Measurements from ENCODE around the gene TMEM143. TPM values are rescaled to one million over a fixed set of nuclear protein-coding genes. Genes with fewer than 3 reads are reported as not detected.

Gene TMEM143
- 2.8 TPM for total RNA-seq

GRCh38 chr19:48363810-48364597, at the start of gene TMEM143, which contains the start of gene SYNGR4:
Gene TMEM143, minus strand, starts transcription at chr19:48363940. Its CDS starts 20 bp downstream, at chr19:48363920.
Gene SYNGR4, plus strand, starts transcription at chr19:48364367. Its CDS starts 1,476 bp downstream, at chr19:48365843.

DNA sequence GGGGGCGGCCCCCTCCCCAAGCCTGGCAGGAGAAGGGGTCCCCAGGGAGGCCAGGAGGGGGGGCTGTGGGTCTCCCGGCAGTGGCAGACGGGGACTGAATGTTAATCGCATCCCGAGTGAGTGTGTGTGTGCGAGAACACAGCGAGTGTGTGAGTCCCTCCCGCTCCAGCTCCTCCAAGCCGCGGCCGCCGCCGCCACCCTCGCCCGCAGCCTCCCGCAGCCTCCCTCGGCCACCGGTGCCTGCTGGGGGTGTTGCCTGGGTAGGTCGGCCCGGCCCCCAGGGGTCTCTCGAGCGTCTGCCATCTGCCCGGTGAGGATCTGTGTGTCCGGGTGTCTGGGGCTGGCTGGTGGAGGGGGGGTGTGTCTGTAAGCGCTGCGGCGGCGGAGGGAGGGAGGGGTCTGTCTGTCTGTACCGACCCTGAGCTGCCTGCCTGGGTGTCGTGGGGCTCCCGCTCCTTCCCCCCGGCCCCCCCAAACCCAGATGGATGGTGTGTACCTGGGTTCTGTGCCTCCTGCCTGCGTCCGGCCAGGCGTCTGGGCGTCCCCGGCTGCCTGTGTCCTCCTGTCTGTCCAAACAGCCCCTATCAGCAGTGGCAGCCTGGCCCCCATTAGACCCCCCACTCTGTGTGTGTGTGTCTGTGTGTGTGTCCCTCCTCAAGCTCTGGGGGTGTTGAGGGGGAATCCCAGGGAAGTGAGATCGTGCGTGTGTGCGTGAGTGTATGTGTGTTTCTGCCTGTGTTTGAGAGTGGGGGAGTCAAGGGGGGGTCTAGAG, 30.0 kb upstream of the TMEM143 start, which contains the start of gene GRIN2D:
Gene GRIN2D (plus strand): TSS at position 110 of the 772 bp plus-strand sequence. CDS start 4,725 bp downstream, outside the sequence.

GRCh38 chr19:48391100-48392005, 27.6 kb upstream of the TMEM143 start, which contains the start of gene KDELR1:
Gene KDELR1, minus strand, starts transcription at chr19:48391551. Its CDS starts 193 bp downstream, at chr19:48391358.

DNA sequence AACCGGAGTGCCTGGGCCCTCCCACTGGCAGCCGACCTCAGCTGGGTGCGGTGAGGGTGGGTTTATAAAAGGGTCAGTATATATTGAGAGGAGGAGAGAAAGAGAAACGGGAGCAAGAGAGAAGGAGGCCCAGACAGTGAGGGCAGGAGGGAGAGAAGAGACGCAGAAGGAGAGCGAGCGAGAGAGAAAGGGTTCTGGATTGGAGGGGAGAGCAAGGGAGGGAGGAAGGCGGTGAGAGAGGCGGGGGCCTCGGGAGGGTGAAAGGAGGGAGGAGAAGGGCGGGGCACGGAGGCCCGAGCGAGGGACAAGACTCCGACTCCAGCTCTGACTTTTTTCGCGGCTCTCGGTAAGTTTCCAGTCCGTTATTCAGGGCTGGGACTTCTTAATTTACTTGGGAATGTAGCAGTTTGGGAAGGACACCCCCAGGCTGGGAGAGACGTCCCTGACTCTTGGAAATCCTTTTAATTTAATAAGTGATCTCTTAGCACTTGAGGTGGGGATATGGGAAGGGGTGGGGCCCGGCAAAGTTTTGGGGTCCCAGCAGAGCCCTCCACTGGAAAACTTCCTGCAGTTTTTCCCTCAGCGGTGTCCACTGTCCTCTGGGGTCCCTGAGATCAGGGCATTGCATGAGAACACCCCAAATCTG, 38.4 kb downstream of the TMEM143 start, which contains the start of gene EMP3:
Gene EMP3 (plus strand): TSS at position 288 of the 646 bp plus-strand sequence. CDS start 1,293 bp downstream, outside the sequence.

Other genes with a start within 250 kb of the TMEM143 start
- gene LIG1, start 193.6 kb downstream of the TMEM143 start, total RNA-seq, result 46.3 TPM
- 5.3 TPM for gene ZSWIM9, start 193.3 kb downstream of the TMEM143 start, total RNA-seq
- gene CARD8, start 108.0 kb downstream of the TMEM143 start, total RNA-seq, result 38.8 TPM
- 5.0 TPM for gene ZNF114, start 93.9 kb downstream of the TMEM143 start, total RNA-seq
- gene EMP3, start 38.4 kb downstream of the TMEM143 start, total RNA-seq, result 3.1 TPM
- gene SYNGR4, start 427 bp upstream of the TMEM143 start, total RNA-seq, result not detected
- gene KDELR1, start 27.6 kb upstream of the TMEM143 start, total RNA-seq, result 25.4 TPM
- 4.1 TPM for gene GRIN2D, start 29.7 kb upstream of the TMEM143 start, total RNA-seq
- 8.1 TPM for gene GRWD1, start 82.0 kb upstream of the TMEM143 start, total RNA-seq
- 1.6 TPM for gene KCNJ14, start 91.6 kb upstream of the TMEM143 start, total RNA-seq
- 77.0 TPM for gene CYTH2, start 105.4 kb upstream of the TMEM143 start, total RNA-seq
- gene LMTK3, start 147.9 kb upstream of the TMEM143 start, total RNA-seq, result 16.6 TPM
- not detected for gene SULT2B1, start 188.2 kb upstream of the TMEM143 start, total RNA-seq
- gene SPACA4, start 242.8 kb upstream of the TMEM143 start, total RNA-seq, result not detected

Data from parietal lobe (tissue), 1 donor.